ENCODE measurements around the gene S1PR3. TPM values are rescaled to one million over a fixed set of nuclear protein-coding genes. Genes with fewer than 3 reads are reported as not detected.

S1PR3 gene
- total RNA-seq, 2 experiments from 2014 or later: 0.47 TPM; not detected in 1

GRCh38 chr9:89013660-89014059 lies 22.4 kb downstream of the S1PR3 start:
- H3K9me3 ChIP-seq (ENCODE audit: low read length): no peaks in the 10 kb centered on the region
- H3K36me3 ChIP-seq (ENCODE audit: insufficient read depth, low read length): no peaks in the 10 kb centered on the region
- H4K20me1 ChIP-seq (ENCODE audit: insufficient read depth, low read length): no peaks in the 10 kb centered on the region
- BruUV-seq (replicated peaks): no TSS peak
- TF ChIP-seq EZH2phosphoT487 (IDR thresholded peaks at IDR 0.05; ENCODE audit: borderline replicate concordance, low read depth, low read length) (no peak), CTCF (conservative IDR thresholded peaks at IDR 0.05; ENCODE audit: low read length) (no peak)
- no peak overlapping the region for H3K4me2 ChIP-seq (ENCODE audit: low read length)
- POLR2A ChIA-PET: no interaction called here
- intact Hi-C loops (cut with micrococcal nuclease; ENCODE audit: unreplicated experiment): no loop called here
- no peak overlapping the region for H2AFZ ChIP-seq (ENCODE audit: low read length)
- no peaks in the 10 kb centered on the region for H3K79me2 ChIP-seq (ENCODE audit: insufficient read depth, low read depth, low read length)
- H3K9me2 ChIP-seq (ENCODE audit: insufficient read depth, low read length): no peaks in the 10 kb centered on the region
- H3K4me3 ChIP-seq (ENCODE audit: low read depth, low read length, poor library complexity, severe bottlenecking): no peak overlapping the region
- CTCF ChIA-PET (ENCODE audit: unreplicated experiment): no interaction called here
- no peak overlapping the region for H3K27ac ChIP-seq (ENCODE audit: low read depth, low read length, poor library complexity, severe bottlenecking)
- no peak for DNase-seq (ENCODE audit: low spot score)
- H3K4me1 ChIP-seq (ENCODE audit: insufficient read depth, low read length, poor library complexity, severe bottlenecking): peaks cover 4% of the 10 kb centered on the region

GRCh38 chr9:89014153-89014552 lies 22.9 kb downstream of the S1PR3 start:
- intact Hi-C loops (cut with micrococcal nuclease; ENCODE audit: unreplicated experiment): no loop called here
- DNase-seq (ENCODE audit: low spot score): no peak
- H3K4me3 ChIP-seq (ENCODE audit: low read depth, low read length, poor library complexity, severe bottlenecking): no peak overlapping the region
- no peaks in the 10 kb centered on the region for H3K9me2 ChIP-seq (ENCODE audit: insufficient read depth, low read length)
- POLR2A ChIA-PET: no interaction called here
- no peaks in the 10 kb centered on the region for H3K4me1 ChIP-seq (ENCODE audit: insufficient read depth, low read length, poor library complexity, severe bottlenecking)
- no peaks in the 10 kb centered on the region for H3K79me2 ChIP-seq (ENCODE audit: insufficient read depth, low read depth, low read length)
- CTCF ChIA-PET (ENCODE audit: unreplicated experiment): no interaction called here
- no peak overlapping the region for H2AFZ ChIP-seq (ENCODE audit: low read length)
- no peaks in the 10 kb centered on the region for H4K20me1 ChIP-seq (ENCODE audit: insufficient read depth, low read length)
- TF ChIP-seq CTCF (conservative IDR thresholded peaks at IDR 0.05; ENCODE audit: low read length) (no peak), EZH2phosphoT487 (IDR thresholded peaks at IDR 0.05; ENCODE audit: borderline replicate concordance, low read depth, low read length) (no peak)
- no peaks in the 10 kb centered on the region for H3K9me3 ChIP-seq (ENCODE audit: low read length)
- H3K36me3 ChIP-seq (ENCODE audit: insufficient read depth, low read length): no peaks in the 10 kb centered on the region
- H3K4me2 ChIP-seq (ENCODE audit: low read length): no peak overlapping the region
- no peak overlapping the region for H3K27ac ChIP-seq (ENCODE audit: low read depth, low read length, poor library complexity, severe bottlenecking)
- BruUV-seq (replicated peaks): no TSS peak

GRCh38 chr9:89015336-89015735 lies 24.1 kb downstream of the S1PR3 start:
- Histone ChIP-seq H3K27ac (ENCODE audit: low read depth, low read length, poor library complexity, severe bottlenecking) (no peak overlapping the region), H3K9me3 (ENCODE audit: low read length) (no peaks in the 10 kb centered on the region), H3K4me2 (ENCODE audit: low read length) (no peak overlapping the region), H3K4me1 (ENCODE audit: insufficient read depth, low read length, poor library complexity, severe bottlenecking) (no peaks in the 10 kb centered on the region), H3K4me3 (ENCODE audit: low read depth, low read length, poor library complexity, severe bottlenecking) (no peak overlapping the region), H4K20me1 (ENCODE audit: insufficient read depth, low read length) (no peaks in the 10 kb centered on the region), H3K9me2 (ENCODE audit: insufficient read depth, low read length) (no peaks in the 10 kb centered on the region), H2AFZ (ENCODE audit: low read length) (no peak overlapping the region), H3K79me2 (ENCODE audit: insufficient read depth, low read depth, low read length) (no peaks in the 10 kb centered on the region), H3K36me3 (ENCODE audit: insufficient read depth, low read length) (no peaks in the 10 kb centered on the region)
- POLR2A ChIA-PET: no interaction called here
- no peak for DNase-seq (ENCODE audit: low spot score)
- BruUV-seq (replicated peaks): no TSS peak
- no peak for TF ChIP-seq CTCF (conservative IDR thresholded peaks at IDR 0.05; ENCODE audit: low read length)
- TF ChIP-seq EZH2phosphoT487 (IDR thresholded peaks at IDR 0.05; ENCODE audit: borderline replicate concordance, low read depth, low read length): no peak
- intact Hi-C loops (cut with micrococcal nuclease; ENCODE audit: unreplicated experiment): no loop called here
- CTCF ChIA-PET (ENCODE audit: unreplicated experiment): no interaction called here

All from OCI-LY7 (cell line).